Measurements from ENCODE around the gene FNDC3B. TPM values are rescaled to one million over a fixed set of nuclear protein-coding genes. Genes with fewer than 3 reads are reported as not detected.

The FNDC3B gene
- total RNA-seq, 1 donor, result 139 TPM

GRCh38 chr3:172099495-172099808 lies 60.1 kb downstream of the FNDC3B start:
- no peak overlapping the region for H3K4me3 ChIP-seq (ENCODE audit: low read depth, low read length)
- no peak for DNase-seq (ENCODE audit: low read depth)
- TF ChIP-seq CTCF (IDR thresholded peaks at IDR 0.05; ENCODE audit: insufficient read depth, low read length), result no peak

- TF ChIP-seq CTCF (IDR thresholded peaks at IDR 0.05; ENCODE audit: insufficient read depth, low read length), result no peak
- H3K4me3 ChIP-seq (ENCODE audit: low read depth, low read length), result no peak overlapping the region
- DNase-seq (ENCODE audit: low read depth), result no peak
Observed at GRCh38 chr3:172100482-172100881, 61.1 kb downstream of the FNDC3B start.

GRCh38 chr3:172101107-172101506 lies 61.7 kb downstream of the FNDC3B start:
- no peak overlapping the region for H3K4me3 ChIP-seq (ENCODE audit: low read depth, low read length)
- no peak for TF ChIP-seq CTCF (IDR thresholded peaks at IDR 0.05; ENCODE audit: insufficient read depth, low read length)
- no peak for DNase-seq (ENCODE audit: low read depth)

GRCh38 chr3:172102123-172102882 lies 62.9 kb downstream of the FNDC3B start:
- H3K4me3 ChIP-seq (ENCODE audit: low read depth, low read length), result no peak overlapping the region
- TF ChIP-seq CTCF (IDR thresholded peaks at IDR 0.05; ENCODE audit: insufficient read depth, low read length), result no peak
- DNase-seq (ENCODE audit: low read depth), result no peak

GRCh38 chr3:172102883-172103310 lies 63.5 kb downstream of the FNDC3B start:
- DNase-seq (ENCODE audit: low read depth), result no peak
- no peak for TF ChIP-seq CTCF (IDR thresholded peaks at IDR 0.05; ENCODE audit: insufficient read depth, low read length)
- no peak overlapping the region for H3K4me3 ChIP-seq (ENCODE audit: low read depth, low read length)

GRCh38 chr3:172103724-172104123 lies 64.3 kb downstream of the FNDC3B start:
- DNase-seq (ENCODE audit: low read depth), result peak; percentile 82
- no peak for TF ChIP-seq CTCF (IDR thresholded peaks at IDR 0.05; ENCODE audit: insufficient read depth, low read length)
- no peak overlapping the region for H3K4me3 ChIP-seq (ENCODE audit: low read depth, low read length)

All from fibroblast of the aortic adventitia (primary cell).